HFF-Myc (cell line): ENCODE data around the gene PIK3C2G.

Experiments
- DNase-seq: peaks from one replicate; pipeline ENCODE4 v3.0.0-alpha.2; 2011; ENCODE audit warnings: low read depth; ENCODE audit errors: extremely low read depth
- H3K4me3 ChIP-seq: replicated peaks from 2 replicates; pipeline ENCODE4 v1.5.1; 2011; ENCODE audit warnings: low read depth, mild to moderate bottlenecking, control low read depth, low read length
- TF ChIP-seq, protein P1 (sequence below): IDR thresholded peaks from 2 replicates; pipeline ENCODE4 v1.5.1; 2012; ENCODE audit warnings: mild to moderate bottlenecking, low read depth, low read length, control low read depth; ENCODE audit errors: missing control alignments

The PIK3C2G gene

GRCh38 chr12:18389820-18390219 lies 128.5 kb downstream of the PIK3C2G start:
- H3K4me3 ChIP-seq = no peak overlapping the region
- no peak for DNase-seq
- TF ChIP-seq, protein P1, sequence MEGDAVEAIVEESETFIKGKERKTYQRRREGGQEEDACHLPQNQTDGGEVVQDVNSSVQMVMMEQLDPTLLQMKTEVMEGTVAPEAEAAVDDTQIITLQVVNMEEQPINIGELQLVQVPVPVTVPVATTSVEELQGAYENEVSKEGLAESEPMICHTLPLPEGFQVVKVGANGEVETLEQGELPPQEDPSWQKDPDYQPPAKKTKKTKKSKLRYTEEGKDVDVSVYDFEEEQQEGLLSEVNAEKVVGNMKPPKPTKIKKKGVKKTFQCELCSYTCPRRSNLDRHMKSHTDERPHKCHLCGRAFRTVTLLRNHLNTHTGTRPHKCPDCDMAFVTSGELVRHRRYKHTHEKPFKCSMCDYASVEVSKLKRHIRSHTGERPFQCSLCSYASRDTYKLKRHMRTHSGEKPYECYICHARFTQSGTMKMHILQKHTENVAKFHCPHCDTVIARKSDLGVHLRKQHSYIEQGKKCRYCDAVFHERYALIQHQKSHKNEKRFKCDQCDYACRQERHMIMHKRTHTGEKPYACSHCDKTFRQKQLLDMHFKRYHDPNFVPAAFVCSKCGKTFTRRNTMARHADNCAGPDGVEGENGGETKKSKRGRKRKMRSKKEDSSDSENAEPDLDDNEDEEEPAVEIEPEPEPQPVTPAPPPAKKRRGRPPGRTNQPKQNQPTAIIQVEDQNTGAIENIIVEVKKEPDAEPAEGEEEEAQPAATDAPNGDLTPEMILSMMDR = no peak

DNA sequence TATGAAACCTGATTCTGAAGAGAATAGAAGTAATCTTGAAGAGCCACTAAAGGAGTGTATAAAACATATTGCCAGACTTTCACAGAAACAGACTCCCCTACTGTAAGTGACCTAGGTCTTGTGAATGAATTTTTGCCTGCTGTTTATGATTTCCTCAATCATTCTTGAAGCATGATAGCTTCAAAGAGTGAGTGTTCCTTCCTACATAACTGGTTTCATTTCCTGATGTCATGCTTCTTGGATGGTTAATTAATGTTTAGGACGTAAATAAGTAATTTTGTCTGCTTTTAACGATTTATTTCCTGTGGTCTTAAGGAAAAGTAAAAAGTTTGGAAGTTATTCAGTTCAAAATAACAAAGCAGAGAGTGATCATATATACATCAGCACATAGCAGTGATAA lies 129.8 kb downstream of the PIK3C2G start:
- H3K4me3 ChIP-seq = no peak overlapping the region
- TF ChIP-seq, protein P1 = no peak
- DNase-seq = no peak

DNA sequence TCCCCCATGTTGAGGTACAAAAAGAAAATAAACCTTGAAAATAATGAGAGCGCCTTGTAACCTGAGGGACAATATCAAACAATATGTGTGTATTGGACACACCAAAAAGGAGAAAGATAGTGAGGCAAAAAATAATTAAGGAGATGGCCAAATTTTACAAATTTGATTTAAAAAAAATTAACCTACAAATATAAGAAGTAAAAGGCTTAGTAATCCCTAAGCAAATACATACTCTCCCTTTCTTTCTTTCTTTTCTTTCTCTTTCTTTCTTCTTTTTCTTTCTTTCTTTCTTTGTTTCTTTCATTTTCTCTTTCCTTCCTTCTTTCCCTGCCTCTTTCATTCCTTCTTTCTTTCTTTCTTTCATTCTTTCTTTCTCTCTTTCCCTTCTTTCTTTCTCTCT lies 133.4 kb downstream of the PIK3C2G start:
- no peak for DNase-seq
- no peak overlapping the region for H3K4me3 ChIP-seq
- TF ChIP-seq, protein P1 = no peak

GRCh38 chr12:18400186-18400585 lies 138.9 kb downstream of the PIK3C2G start:
- TF ChIP-seq, protein P1 = no peak
- no peak overlapping the region for H3K4me3 ChIP-seq
- no peak for DNase-seq

DNA sequence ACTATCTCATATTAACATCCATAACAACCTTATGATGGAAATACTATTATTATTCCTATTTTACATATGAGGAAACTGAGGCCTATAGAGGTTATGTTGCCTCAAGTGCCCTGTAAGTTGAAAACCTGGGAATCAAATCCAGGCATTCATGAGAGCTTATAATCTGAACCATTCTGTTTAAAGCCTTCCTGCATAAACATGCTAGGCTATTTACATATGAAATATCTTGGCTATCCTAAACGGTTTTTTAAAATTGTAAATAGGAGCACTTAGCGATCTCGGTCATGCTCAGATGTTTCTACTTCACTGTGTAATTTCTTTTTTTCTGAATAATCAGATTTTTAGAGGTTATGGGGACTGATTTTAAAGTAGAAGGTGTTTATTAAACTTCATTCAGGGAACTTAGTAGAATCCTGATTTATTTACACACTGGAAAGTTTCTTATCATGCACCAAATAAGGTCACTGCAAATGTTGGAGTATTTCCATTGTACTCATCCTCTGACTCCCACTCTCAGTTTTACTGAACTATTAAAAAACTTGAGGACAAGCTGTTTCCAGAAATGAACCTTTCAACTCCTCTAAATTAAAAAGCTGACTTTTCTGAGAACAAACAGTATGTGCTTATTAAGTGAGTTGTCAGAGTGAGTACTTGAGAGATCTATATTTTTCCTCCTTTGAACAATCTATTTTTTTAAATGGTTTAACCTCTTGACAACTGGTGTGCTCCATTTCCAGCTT lies 141.7 kb downstream of the PIK3C2G start:
- no peak for DNase-seq
- H3K4me3 ChIP-seq = no peak overlapping the region
- TF ChIP-seq, protein P1 = no peak

DNA sequence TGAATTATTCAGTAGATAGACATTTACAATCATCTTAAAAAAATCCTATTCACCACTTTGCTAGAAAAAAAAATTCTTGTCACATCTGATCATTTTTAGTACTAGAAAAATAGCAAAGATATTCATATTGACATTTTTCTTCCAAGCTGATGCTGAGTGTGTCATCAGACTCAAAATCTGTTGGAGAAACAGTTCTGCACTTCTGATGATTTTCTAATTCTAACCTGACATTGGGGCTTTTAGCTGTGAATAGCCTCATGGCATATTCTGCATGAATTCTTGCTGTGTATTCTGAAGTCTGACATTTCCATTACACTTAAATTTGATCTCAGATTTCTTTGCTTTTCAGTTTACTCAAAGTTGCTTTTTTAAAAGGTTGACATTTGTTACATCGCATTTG lies 150.1 kb downstream of the PIK3C2G start:
- no peak overlapping the region for H3K4me3 ChIP-seq
- DNase-seq = no peak
- TF ChIP-seq, protein P1 = no peak

DNA sequence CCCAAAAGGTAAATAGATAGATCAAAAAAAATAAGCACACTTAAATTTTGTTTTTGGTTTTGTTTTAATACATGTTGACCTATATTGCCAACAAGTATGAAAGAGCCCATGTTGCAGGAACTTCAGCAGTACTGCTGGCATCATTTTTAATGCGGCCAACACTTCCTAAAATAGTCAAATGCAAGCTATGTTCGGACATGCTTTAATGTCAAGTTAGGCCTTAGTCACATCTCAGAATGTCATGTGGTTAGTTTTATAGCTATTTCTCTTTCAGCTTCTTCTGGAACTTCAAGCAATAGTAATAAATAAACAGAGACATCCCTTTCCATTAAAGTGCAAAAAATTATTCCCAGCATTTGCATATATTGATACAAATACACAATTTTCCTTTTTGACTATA lies 153.4 kb downstream of the PIK3C2G start:
- H3K4me3 ChIP-seq = no peak overlapping the region
- TF ChIP-seq, protein P1 = no peak
- no peak for DNase-seq
